Right lobe of liver (tissue), 4 donors: ENCODE results near the gene ZDHHC3.
"Not testable (repeated sequence)": the region's sequence is repeated elsewhere in the genome, so short reads cannot be mapped to it uniquely, and the experiment has no call there.

ENCODE experiments used
- POLR2A ChIP-seq: fragments of 450-650 bp; IDR thresholded peaks from one replicate; pipeline ENCODE4 v1.6.1; 2017; ENCODE audit warnings: antibody characterized with exemption, mild to moderate bottlenecking
- TF ChIP-seq, protein P1 (sequence below), 4 donors: fragments of 200-600 bp in 3 of 4; fragments of 450-650 bp in 1 of 4; IDR thresholded peaks; one replicate each; pipeline versions ENCODE4 v1.5.1 to v1.8.0; 2016 to 2022; ENCODE audit warnings: antibody characterized with exemption in 4 of 4, mild to moderate bottlenecking in 2 of 4
- donor health status: DM: no; HTN: no; CAD: no.
- donor health status: DM: no; HTN: no; CAD: no.
- donor health status: DM: no; HTN: yes; CAD: no.

- TF ChIP-seq, protein P1, sequence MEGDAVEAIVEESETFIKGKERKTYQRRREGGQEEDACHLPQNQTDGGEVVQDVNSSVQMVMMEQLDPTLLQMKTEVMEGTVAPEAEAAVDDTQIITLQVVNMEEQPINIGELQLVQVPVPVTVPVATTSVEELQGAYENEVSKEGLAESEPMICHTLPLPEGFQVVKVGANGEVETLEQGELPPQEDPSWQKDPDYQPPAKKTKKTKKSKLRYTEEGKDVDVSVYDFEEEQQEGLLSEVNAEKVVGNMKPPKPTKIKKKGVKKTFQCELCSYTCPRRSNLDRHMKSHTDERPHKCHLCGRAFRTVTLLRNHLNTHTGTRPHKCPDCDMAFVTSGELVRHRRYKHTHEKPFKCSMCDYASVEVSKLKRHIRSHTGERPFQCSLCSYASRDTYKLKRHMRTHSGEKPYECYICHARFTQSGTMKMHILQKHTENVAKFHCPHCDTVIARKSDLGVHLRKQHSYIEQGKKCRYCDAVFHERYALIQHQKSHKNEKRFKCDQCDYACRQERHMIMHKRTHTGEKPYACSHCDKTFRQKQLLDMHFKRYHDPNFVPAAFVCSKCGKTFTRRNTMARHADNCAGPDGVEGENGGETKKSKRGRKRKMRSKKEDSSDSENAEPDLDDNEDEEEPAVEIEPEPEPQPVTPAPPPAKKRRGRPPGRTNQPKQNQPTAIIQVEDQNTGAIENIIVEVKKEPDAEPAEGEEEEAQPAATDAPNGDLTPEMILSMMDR (IDR thresholded peaks at IDR 0.05): not testable (repeated sequence)
- TF ChIP-seq POLR2A: not testable (repeated sequence)
Observed at GRCh38 chr3:44986330-44986729, 10.4 kb upstream of the ZDHHC3 start.
